Mesothelial cell of epicardium (in vitro differentiated cells): ENCODE results near the gene SNX17. TPM values are rescaled to one million over a fixed set of nuclear protein-coding genes. Genes with fewer than 3 reads are reported as not detected.
A peak's percentile ranks its signal among the peaks of the same experiment; 100 is the strongest.

Source experiments
- DNase-seq, 2 experiments: peaks; one replicate each; pipeline ENCODE4 v3.0.0; 2021; ENCODE audit warnings: low spot score in 2 of 2; ENCODE audit not compliant: unreplicated experiment in 2 of 2
- H3K27ac Mint-ChIP-seq: 2 replicates; pipeline ENCODE4 v1.8.0; 2021; ENCODE audit warnings: mixed read lengths
- H3K27me3 Mint-ChIP-seq: 2 replicates; pipeline ENCODE4 v1.8.0; 2021; ENCODE audit warnings: low read depth, mixed read lengths
- H3K36me3 Mint-ChIP-seq: 2 replicates; pipeline ENCODE4 v1.8.0; 2021; ENCODE audit warnings: mixed read lengths
- H3K4me1 Mint-ChIP-seq: 2 replicates; pipeline ENCODE4 v1.8.0; 2021; ENCODE audit warnings: mixed read lengths
- H3K4me3 Mint-ChIP-seq: 2 replicates; pipeline ENCODE4 v1.8.0; 2021; ENCODE audit warnings: mild to moderate bottlenecking, moderate library complexity, mixed read lengths
- H3K9me3 Mint-ChIP-seq: 2 replicates; pipeline ENCODE4 v1.8.0; 2021; ENCODE audit warnings: mixed read lengths
- CTCF ChIP-seq: fragments of 200-600 bp; sonication (generic); IDR thresholded peaks from one replicate; pipeline ENCODE4 v1.5.0; 2021; ENCODE audit warnings: antibody characterized with exemption; ENCODE audit not compliant: unreplicated experiment
- total RNA-seq: library from RNA; stranded (reverse); gene quantifications from 3 replicates; pipeline ENCODE4 v1.2.1, GENCODE V29; 2021

Gene SNX17
- total RNA-seq, 1 donor from 2014 or later = 88.2 TPM

- no peak for TF ChIP-seq CTCF
- Mint-ChIP-seq H3K9me3 (no peaks in the 10 kb centered on the region), H3K36me3 (peaks cover 20% of the 10 kb centered on the region), H3K27me3 (no peaks in the 10 kb centered on the region), H3K4me1 (peaks cover 28% of the 10 kb centered on the region), H3K4me3 (peak overlapping the region; percentile 5), H3K27ac (peak overlapping the region; percentile 36)
- no peak for DNase-seq
Observed at GRCh38 chr2:27377618-27378095, 7.2 kb downstream of the SNX17 start.

GRCh38 chr2:27378096-27378808, 7.8 kb downstream of the SNX17 start:
- Mint-ChIP-seq H3K27me3 (no peaks in the 10 kb centered on the region), H3K9me3 (no peaks in the 10 kb centered on the region), H3K4me3 (no peak overlapping the region), H3K27ac (no peak overlapping the region), H3K36me3 (peaks cover 16% of the 10 kb centered on the region), H3K4me1 (peaks cover 26% of the 10 kb centered on the region)
- no peak for TF ChIP-seq CTCF
- no peak for DNase-seq

- H3K9me3 Mint-ChIP-seq = no peaks in the 10 kb centered on the region
- H3K27me3 Mint-ChIP-seq = no peaks in the 10 kb centered on the region
- H3K27ac Mint-ChIP-seq = peak overlapping the region; percentile 86
- no peak for DNase-seq
- H3K36me3 Mint-ChIP-seq = peaks cover 19% of the 10 kb centered on the region
- no peak for TF ChIP-seq CTCF
- peak overlapping the region; percentile 90 for H3K4me3 Mint-ChIP-seq
- H3K4me1 Mint-ChIP-seq = peaks cover 26% of the 10 kb centered on the region
Observed at GRCh38 chr2:27378809-27379290, 8.4 kb downstream of the SNX17 start.

- H3K27ac Mint-ChIP-seq = peak overlapping the region; percentile 86
- H3K4me1 Mint-ChIP-seq = peaks cover 26% of the 10 kb centered on the region
- H3K4me3 Mint-ChIP-seq = peak overlapping the region; percentile 90
- H3K9me3 Mint-ChIP-seq = no peaks in the 10 kb centered on the region
- DNase-seq = no peak
- H3K27me3 Mint-ChIP-seq = no peaks in the 10 kb centered on the region
- peaks cover 21% of the 10 kb centered on the region for H3K36me3 Mint-ChIP-seq
- TF ChIP-seq CTCF = no peak
Observed at GRCh38 chr2:27379383-27379835, 9.0 kb downstream of the SNX17 start.

GRCh38 chr2:27379836-27380625, 9.6 kb downstream of the SNX17 start:
- TF ChIP-seq CTCF = no peak
- Mint-ChIP-seq H3K27ac (peak overlapping the region; percentile 86), H3K4me1 (peaks cover 26% of the 10 kb centered on the region), H3K36me3 (peaks cover 18% of the 10 kb centered on the region), H3K4me3 (peak overlapping the region; percentile 90), H3K27me3 (no peaks in the 10 kb centered on the region), H3K9me3 (no peaks in the 10 kb centered on the region)
- no peak for DNase-seq
